SK-N-SH treated with all-trans-retinoic acid at 6 μM for 48 hours (cell line): Measurements from ENCODE around the gene ORM1.

Source experiments
- CREB5 ChIP-seq: fragments of 250-450 bp; sonication (Bioruptor Pico); IDR thresholded peaks from 2 replicates; pipeline ENCODE4 v1.5.1; 2020; ENCODE audit warnings: low read depth, mild to moderate bottlenecking, moderate library complexity
- ZNF70 ChIP-seq: fragments of 450-650 bp; formaldehyde crosslinking; IDR thresholded peaks from 2 replicates; pipeline ENCODE4 v1.5.0; 2020; ENCODE audit warnings: mild to moderate bottlenecking, moderate library complexity

GRCh38 chr9:114278356-114278755 lies 44.5 kb upstream of the ORM1 start:
- no peak for TF ChIP-seq CREB5 (CRISPR knock-in tag)
- no peak for TF ChIP-seq ZNF70
